K562 (cell line): Measurements from ENCODE around the gene SPTLC3. TPM values are rescaled to one million over a fixed set of nuclear protein-coding genes. Genes with fewer than 3 reads are reported as not detected.

Source experiments
- ATAC-seq: fragments of 200-7000 bp; cut with Tn5 transposase; 3 replicates; pipeline ENCODE4 v1.9.1; 2020; ENCODE audit warnings: moderate library complexity
- BruUV-seq: library from RNA; stranded (reverse); fragments of 400-500 nt; replicated peaks from 2 replicates; lab custom pipeline; 2021; lab: Mats Ljungman, UMichigan
- CTCF ChIA-PET: fragments of 300-600 bp; formaldehyde crosslinking; extraction: SDS; loops from one replicate; lab custom pipeline; 2021; ENCODE audit warnings: low intra/inter-chr PET ratio; lab: Yijun Ruan, JAX
- POLR2A ChIA-PET: fragments of 300-600, 350-650 bp; sonication (Branson Sonifier 250); formaldehyde crosslinking; extraction: SDS; loops from one replicate; lab custom pipeline; 2021; ENCODE audit warnings: antibody characterized with exemption, inconsistent platforms; lab: Yijun Ruan, JAX
- DNase-seq, 4 experiments: peaks; one replicate each; pipeline versions ENCODE4 v3.0.0 to v3.0.0-alpha.2; 2011 to 2018; ENCODE audit warnings: low spot score in 3 of 4, mixed read lengths in 3 of 4; ENCODE audit errors: extremely low read depth in 1 of 4
- FAIRE-seq: peaks from 2 replicates; lab custom pipeline; 2011; peaks lifted over from hg19 to GRCh38; lab: Jason Lieb, UNC
- H2AFZ ChIP-seq: 2 replicates; pipeline ENCODE4 v1.6.0; 2011; ENCODE audit warnings: low read depth, low read length, control low read depth, inconsistent platforms
- H3K27ac ChIP-seq: fragments of 200-600 bp; 3 replicates; pipeline ENCODE4 v1.8.0; 2011; ENCODE audit warnings: low read depth, mild to moderate bottlenecking, control low read depth, inconsistent platforms, low read length, moderate library complexity, mixed read lengths; ENCODE audit errors: extremely low read depth
- H3K27me3 ChIP-seq, 2 experiments: fragments of 300-600 bp in 1 of 2; 2 replicates in 1 of 2; 3 replicates in 1 of 2; pipeline versions ENCODE4 v1.6.0 to v1.8.0; 2011; ENCODE audit warnings: inconsistent platforms in 2 of 2, low read length in 2 of 2, mild to moderate bottlenecking in 1 of 2, mixed read lengths in 1 of 2, moderate library complexity in 1 of 2; ENCODE audit not compliant: control insufficient read depth in 2 of 2, insufficient read depth in 2 of 2
- H3K36me3 ChIP-seq: fragments of 300-600 bp; 3 replicates; pipeline ENCODE4 v1.8.0; 2011; ENCODE audit warnings: mild to moderate bottlenecking, low read length, inconsistent platforms; ENCODE audit not compliant: control insufficient read depth, insufficient read depth
- H3K4me1 ChIP-seq, 2 experiments: fragments of 200-600 bp in 1 of 2; replicated peaks in 1 of 2; 2 replicates in 1 of 2; 3 replicates in 1 of 2; pipeline versions ENCODE4 v1.5.1 to v1.8.0; 2011; ENCODE audit warnings: inconsistent platforms in 2 of 2, low read length in 2 of 2, mild to moderate bottlenecking in 1 of 2, mixed read lengths in 1 of 2, moderate library complexity in 1 of 2; ENCODE audit not compliant: control insufficient read depth in 2 of 2, insufficient read depth in 2 of 2
- H3K4me2 ChIP-seq: 2 replicates; pipeline ENCODE4 v1.6.1; 2011; ENCODE audit warnings: low read length, control low read depth, inconsistent platforms, mixed read lengths; ENCODE audit not compliant: insufficient read depth
- H3K4me3 ChIP-seq: fragments of 200-600 bp; sonication (generic), shearing (Covaris generic); 2 replicates; pipeline ENCODE4 v1.5.1; 2016; ENCODE audit warnings: control low read depth, inconsistent platforms
- H3K79me2 ChIP-seq: fragments of 200-600 bp; 3 replicates; pipeline ENCODE4 v1.8.0; 2011; ENCODE audit warnings: low read length, inconsistent platforms; ENCODE audit not compliant: control insufficient read depth, insufficient read depth
- H3K9ac ChIP-seq, 2 experiments: 2 replicates each; pipeline versions ENCODE4 v1.6.0 to v1.6.1; 2011; ENCODE audit warnings: low read depth in 2 of 2, low read length in 2 of 2, control low read depth in 1 of 2, inconsistent platforms in 1 of 2, mild to moderate bottlenecking in 1 of 2, mixed read lengths in 1 of 2; ENCODE audit not compliant: insufficient read depth in 1 of 2
- H3K9me1 ChIP-seq: one replicate; pipeline ENCODE4 v1.6.0; 2011; ENCODE audit warnings: inconsistent platforms, mild to moderate bottlenecking, low read length, moderate library complexity; ENCODE audit not compliant: control insufficient read depth, insufficient read depth
- H3K9me3 ChIP-seq: replicated peaks from 2 replicates; pipeline ENCODE4 v1.5.1; 2011; ENCODE audit warnings: low read depth, low read length, inconsistent platforms; ENCODE audit not compliant: control insufficient read depth, insufficient read depth
- H4K20me1 ChIP-seq: replicated peaks from 2 replicates; pipeline ENCODE4 v1.6.1; 2011; ENCODE audit warnings: low read length, inconsistent platforms, mixed read lengths; ENCODE audit not compliant: control insufficient read depth, insufficient read depth
- BRF1 ChIP-seq: IDR thresholded peaks from 3 replicates; pipeline ENCODE4 v1.6.1; 2011; ENCODE audit warnings: borderline replicate concordance, mild to moderate bottlenecking; ENCODE audit not compliant: insufficient read length; ENCODE audit errors: extremely low read depth
- E2F6 ChIP-seq, 2 experiments: IDR thresholded peaks; 2 replicates each; pipeline ENCODE4 v1.6.1; 2011; ENCODE audit warnings: borderline replicate concordance in 1 of 2, control low read depth in 1 of 2, low read depth in 1 of 2, low read length in 1 of 2, mild to moderate bottlenecking in 1 of 2, mixed read lengths in 1 of 2, moderate library complexity in 1 of 2; ENCODE audit not compliant: insufficient read depth in 1 of 2, insufficient read length in 1 of 2, poor library complexity in 1 of 2, severe bottlenecking in 1 of 2; ENCODE audit errors: extremely low read depth in 1 of 2
- ILF3 ChIP-seq: fragments of 450-650 bp; IDR thresholded peaks from 2 replicates; pipeline ENCODE4 v1.6.1; 2018; ENCODE audit warnings: antibody characterized with exemption, mild to moderate bottlenecking, moderate library complexity, borderline replicate concordance
- MITF ChIP-seq: IDR thresholded peaks from 2 replicates; pipeline ENCODE4 v1.6.1; 2014; ENCODE audit warnings: antibody characterized with exemption
- SMARCA5 ChIP-seq: fragments of 450-650 bp; IDR thresholded peaks from 2 replicates; pipeline ENCODE4 v1.6.1; 2016
- ZNF121 ChIP-seq: sonication (generic); formaldehyde crosslinking; conservative IDR thresholded peaks from 2 replicates; pipeline ENCODE4 v1.8.0; 2022; ENCODE audit warnings: missing genetic modification reagents
- ZNF253 ChIP-seq: fragments of 250-450 bp; sonication (Bioruptor Pico); conservative IDR thresholded peaks from 2 replicates; pipeline ENCODE4 v1.6.1; 2021; ENCODE audit warnings: mild to moderate bottlenecking
- WGBS: fragments of 100-300 bp; shearing (Covaris generic); methylation state at CpG from one replicate; pipeline ENCODE4 v1.1.6; 2016; ENCODE audit warnings: low coverage, mixed read lengths; ENCODE audit not compliant: insufficient coverage; ENCODE audit errors: missing lambda C conversion rate; 5-methylcytosine and 5-hydroxymethylcytosine counted together
- in situ Hi-C: fragments of 300-500 bp; cut with MboI; formaldehyde crosslinking; loops from 4 replicates; pipeline ENCODE4 v1.15.0; 2018; ENCODE audit warnings: inconsistent platforms, mixed read lengths
- intact Hi-C: fragments of 100-400 bp; cut with micrococcal nuclease; formaldehyde crosslinking; loops from 2 replicates; pipeline ENCODE4 v1.14.2; 2022
- polyA plus RNA-seq, 8 experiments: library from polyadenylated mRNA; depleted of rRNA in 4 of 8; stranded (reverse) in 5 of 8; unstranded in 3 of 8; fragments of >200 nt; fragmentation: Nextera tagmentation in 2 of 8; fragmentation: Illumina TruSeq in 1 of 8; extraction: Ambion mirVana in 2 of 8; extraction: Trizol in 1 of 8; gene quantifications; 2 replicates each; pipeline versions ENCODE4 v1.2.1 to v1.2.3, GENCODE V29; 2011 to 2014; ENCODE audit warnings: inconsistent platforms in 1 of 8, missing spikeins in 1 of 8
- total RNA-seq, 7 experiments: library from RNA; depleted of rRNA in 6 of 7; stranded (reverse); fragments of >200 nt in 6 of 7; fragmentation: Illumina TruSeq in 2 of 7; extraction: Trizol in 2 of 7; gene quantifications; 2 replicates each; pipeline versions ENCODE4 v1.2.1 to v1.2.3, GENCODE V29; 2011 to 2021; ENCODE audit warnings: low replicate concordance in 1 of 7
- TF ChIP-seq, protein P1 (sequence below), 2 experiments: fragments of 450-650 bp in 1 of 2; sonication (generic) in 1 of 2; formaldehyde crosslinking in 1 of 2; IDR thresholded peaks in 1 of 2; conservative IDR thresholded peaks in 1 of 2; 2 replicates each; pipeline versions ENCODE4 v1.6.1 to v1.8.1; 2016 to 2023; ENCODE audit warnings: mild to moderate bottlenecking in 2 of 2, moderate library complexity in 2 of 2, inconsistent platforms in 1 of 2, missing genetic modification reagents in 1 of 2

Gene SPTLC3
- total and polyA plus RNA-seq, 9 of the 15 experiments (the other 6 are each of a cell fraction or from before 2014, with no cell fraction given): not detected

DNA sequence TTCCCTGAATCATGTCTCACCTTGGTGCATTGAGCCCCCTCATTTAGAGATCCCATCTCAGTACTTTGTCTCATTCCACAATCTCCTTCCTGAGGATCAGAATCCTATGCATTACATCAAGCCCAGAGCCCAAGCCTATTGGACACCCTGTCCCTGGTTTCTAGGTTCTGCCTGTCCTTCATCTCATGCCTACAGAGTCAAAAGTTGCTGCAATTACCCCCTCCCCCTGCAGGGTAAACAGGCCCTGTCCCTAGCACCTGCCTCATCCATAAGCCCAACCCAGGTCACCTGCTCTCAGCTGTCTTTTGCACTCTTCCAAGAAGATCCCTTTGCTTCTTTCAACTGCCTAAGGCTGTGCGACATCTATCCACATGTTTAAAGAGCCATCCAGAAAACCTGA, 93.9 kb downstream of the SPTLC3 start:
- H3K79me2 ChIP-seq: no peaks in the 10 kb centered on the region

More for the DNA sequence above, 93.9 kb downstream of the SPTLC3 start:
- no peak overlapping the region for H2AFZ ChIP-seq
- H3K27ac ChIP-seq: no peak overlapping the region
- no peak overlapping the region for H3K9ac ChIP-seq
- no peak for DNase-seq
- 0% methylated on average over 1 of the region's 1 CpG for WGBS
- POLR2A ChIA-PET: no interaction called here
- H4K20me1 ChIP-seq: no peaks in the 10 kb centered on the region
- H3K9me1 ChIP-seq: no peaks in the 10 kb centered on the region
- H3K9me3 ChIP-seq: no peaks in the 10 kb centered on the region
- in situ Hi-C loops: no loop called here
- intact Hi-C loops: loop anchor here (10.0 kb wide), 1 partner anchor 178 kb away; no protein-coding TSS in a partner anchor
- H3K36me3 ChIP-seq: no peaks in the 10 kb centered on the region
- TF ChIP-seq MITF (no peak), E2F6 (IDR thresholded peaks at IDR 0.05; ENCODE audit: borderline replicate concordance in 1 of 2, extremely low read depth in 1 of 2, insufficient read depth in 1 of 2, insufficient read length in 1 of 2, low read depth in 1 of 2, low read length in 1 of 2, poor library complexity in 1 of 2, severe bottlenecking in 1 of 2) (no peak), ILF3 (no peak), ZNF253 (CRISPR knock-in tag) (no peak), SMARCA5 (no peak), BRF1 (no peak), ZNF121 (CRISPR knock-in tag) (no peak)
- TF ChIP-seq, protein P1, sequence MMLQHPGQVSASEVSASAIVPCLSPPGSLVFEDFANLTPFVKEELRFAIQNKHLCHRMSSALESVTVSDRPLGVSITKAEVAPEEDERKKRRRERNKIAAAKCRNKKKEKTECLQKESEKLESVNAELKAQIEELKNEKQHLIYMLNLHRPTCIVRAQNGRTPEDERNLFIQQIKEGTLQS (IDR thresholded peaks at IDR 0.05): no peak
- TF ChIP-seq, protein P1 (CRISPR knock-in tag; conservative IDR thresholded peaks at IDR 0.05): no peak
- TF ChIP-seq, all 486 proteins: peak for 0
- FAIRE-seq (no peak), ATAC-seq (no peak)
- H3K27me3 ChIP-seq: no peaks in the 10 kb centered on the region
- BruUV-seq: no TSS peak
- CTCF ChIA-PET: no interaction called here
- no peaks in the 10 kb centered on the region for H3K4me1 ChIP-seq
- H3K4me2 ChIP-seq: no peak overlapping the region
- H3K4me3 ChIP-seq: no peak overlapping the region
